Heart left ventricle (tissue), 13 donors: ENCODE data around the gene PGGHG.

Source experiments
- POLR2A ChIP-seq, 2 donors: fragments of 450-650 bp; IDR thresholded peaks; one replicate each; pipeline ENCODE4 v1.6.1; 2017; ENCODE audit warnings: antibody characterized with exemption in 2 of 2, mild to moderate bottlenecking in 2 of 2, moderate library complexity in 2 of 2
- TF ChIP-seq, protein P1 (sequence below), 12 donors: fragments of 200-600 bp; sonication (generic) in 4 of 12; IDR thresholded peaks; one replicate each; pipeline versions ENCODE4 v1.5.0 to v1.8.0; 2018 to 2022; ENCODE audit warnings: antibody characterized with exemption in 12 of 12, mild to moderate bottlenecking in 5 of 12
- donor health status: ischemic (EF 13 %, LVEDD 7.1; RV severe dilation, severe dysfunction).
- donor health status: DM: no; HTN: yes; CAD: no.
- donor health status: DM: no; HTN: no; CAD: no.
- donor health status: ischemic (EF 25% LVEDD 6.9; RV normal size, moderate dysfunction).
- donor health status: ischemic (EF 25% LVEDD 5.7; RV mildly dilated, moderate dysfunction).
- donor health status: ischemic (EF 35%, LVEDD 5.7; RV mildly dilated, moderate dysfunction).
- donor health status: nonischemic (EF 11% LVEDD 7.7; RV severe dilation, severe dysfunction).
- donor health status: DM: yes; HTN: yes; CAD: no.
- donor health status: PGD.
- donor health status: ischemic (EF 29% LVEDD 5.4; RV normal size, mild dysfunction).
- donor health status: nonischemic (EF 23%, LVEDD 6.1; RV moderate dilation, normal function).

DNA sequence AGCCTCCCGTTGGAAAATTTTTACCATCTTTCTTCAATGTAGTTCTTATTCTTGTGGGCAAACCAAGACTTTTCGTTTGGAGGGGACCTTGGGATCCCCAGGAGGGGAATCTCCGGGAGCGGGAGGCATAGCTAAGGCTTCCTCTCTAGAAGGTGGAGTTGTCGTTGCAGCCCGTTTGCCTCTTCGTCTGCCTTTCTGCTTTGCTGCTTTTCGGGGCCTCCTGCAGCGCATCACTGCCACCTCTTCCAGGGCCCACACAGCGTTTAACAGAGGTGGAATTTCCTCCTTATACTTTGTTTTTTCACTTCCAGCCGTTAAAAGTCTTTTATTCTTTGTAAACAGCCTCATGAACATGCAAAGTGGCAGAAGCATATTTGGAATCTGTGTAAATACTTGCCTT lies 35.2 kb downstream of the PGGHG start:
- no peak for TF ChIP-seq POLR2A (IDR thresholded peaks at IDR 0.05)
- TF ChIP-seq, protein P1, sequence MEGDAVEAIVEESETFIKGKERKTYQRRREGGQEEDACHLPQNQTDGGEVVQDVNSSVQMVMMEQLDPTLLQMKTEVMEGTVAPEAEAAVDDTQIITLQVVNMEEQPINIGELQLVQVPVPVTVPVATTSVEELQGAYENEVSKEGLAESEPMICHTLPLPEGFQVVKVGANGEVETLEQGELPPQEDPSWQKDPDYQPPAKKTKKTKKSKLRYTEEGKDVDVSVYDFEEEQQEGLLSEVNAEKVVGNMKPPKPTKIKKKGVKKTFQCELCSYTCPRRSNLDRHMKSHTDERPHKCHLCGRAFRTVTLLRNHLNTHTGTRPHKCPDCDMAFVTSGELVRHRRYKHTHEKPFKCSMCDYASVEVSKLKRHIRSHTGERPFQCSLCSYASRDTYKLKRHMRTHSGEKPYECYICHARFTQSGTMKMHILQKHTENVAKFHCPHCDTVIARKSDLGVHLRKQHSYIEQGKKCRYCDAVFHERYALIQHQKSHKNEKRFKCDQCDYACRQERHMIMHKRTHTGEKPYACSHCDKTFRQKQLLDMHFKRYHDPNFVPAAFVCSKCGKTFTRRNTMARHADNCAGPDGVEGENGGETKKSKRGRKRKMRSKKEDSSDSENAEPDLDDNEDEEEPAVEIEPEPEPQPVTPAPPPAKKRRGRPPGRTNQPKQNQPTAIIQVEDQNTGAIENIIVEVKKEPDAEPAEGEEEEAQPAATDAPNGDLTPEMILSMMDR (IDR thresholded peaks at IDR 0.05): no peak
